ACHN (cell line): ENCODE data around the gene FYN.
A peak's percentile ranks its signal among the peaks of the same experiment; 100 is the strongest.
"Not testable (repeated sequence)": the region's sequence is repeated elsewhere in the genome, so short reads cannot be mapped to it uniquely, and the experiment has no call there.

Experiments used
- DNase-seq: peaks from one replicate; pipeline ENCODE4 v3.0.0-alpha.2; 2015
- in situ Hi-C: cut with HindIII; loops from 2 replicates; pipeline ENCODE4 v1.10.0; 2017; ENCODE audit warnings: low sequenced_read_pairs, low pct_ligation_motif_present, low pct_unique_long_range_greater_than_20kb

Gene FYN

GRCh38 chr6:111651185-111652034 is 221.8 kb downstream of the FYN start:
- in situ Hi-C loops = no loop called here
- no peak for DNase-seq

DNA sequence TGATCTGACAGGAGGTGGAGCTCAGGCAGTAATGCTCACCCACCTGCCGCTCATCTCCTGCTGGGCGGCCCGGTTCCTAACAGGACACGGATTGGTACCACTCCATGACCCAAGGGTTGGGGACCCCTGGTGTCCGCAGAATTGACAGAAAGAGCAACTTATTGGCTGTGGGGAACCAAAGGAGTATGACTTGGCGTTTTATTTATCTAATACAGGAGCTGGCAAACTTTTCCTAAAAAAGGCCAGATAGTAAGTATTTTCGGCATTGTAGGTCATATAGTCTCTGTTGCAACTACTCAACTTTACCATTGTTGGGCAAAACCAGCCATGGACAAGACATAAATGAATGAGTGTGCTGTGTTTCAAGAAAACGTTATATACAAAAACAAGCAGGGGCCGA is 223.2 kb downstream of the FYN start:
- in situ Hi-C loops = no loop called here
- DNase-seq = no peak

DNA sequence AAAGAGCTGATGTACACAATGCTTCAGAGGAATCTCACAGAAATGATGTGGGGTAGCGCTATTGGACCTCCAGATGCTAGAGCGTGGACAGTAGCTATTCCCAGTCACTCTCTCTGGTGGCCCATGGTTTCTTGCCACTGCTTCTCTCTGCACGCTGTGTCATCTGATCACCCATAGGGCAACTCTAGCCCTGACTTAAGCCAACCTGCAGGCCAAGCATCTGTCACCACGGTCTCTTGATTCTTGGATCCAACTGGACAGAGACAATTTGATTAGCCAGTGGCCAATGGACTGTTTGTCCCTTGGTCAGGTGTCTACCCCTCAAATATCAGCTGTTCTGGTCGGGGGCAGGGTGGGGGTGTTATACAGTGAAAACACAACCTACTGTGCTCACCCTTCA is 225.2 kb downstream of the FYN start:
- in situ Hi-C loops = no loop called here
- no peak for DNase-seq

- no peak for DNase-seq
- in situ Hi-C loops = no loop called here
Observed at GRCh38 chr6:111646942-111647341, 226.3 kb downstream of the FYN start.

GRCh38 chr6:111646034-111646433 is 227.2 kb downstream of the FYN start:
- in situ Hi-C loops = no loop called here

GRCh38 chr6:111644893-111645430 is 228.3 kb downstream of the FYN start:
- in situ Hi-C loops = no loop called here
- DNase-seq = no peak

More at GRCh38 chr6:111646034-111646433, 227.2 kb downstream of the FYN start:
- no peak for DNase-seq

DNA sequence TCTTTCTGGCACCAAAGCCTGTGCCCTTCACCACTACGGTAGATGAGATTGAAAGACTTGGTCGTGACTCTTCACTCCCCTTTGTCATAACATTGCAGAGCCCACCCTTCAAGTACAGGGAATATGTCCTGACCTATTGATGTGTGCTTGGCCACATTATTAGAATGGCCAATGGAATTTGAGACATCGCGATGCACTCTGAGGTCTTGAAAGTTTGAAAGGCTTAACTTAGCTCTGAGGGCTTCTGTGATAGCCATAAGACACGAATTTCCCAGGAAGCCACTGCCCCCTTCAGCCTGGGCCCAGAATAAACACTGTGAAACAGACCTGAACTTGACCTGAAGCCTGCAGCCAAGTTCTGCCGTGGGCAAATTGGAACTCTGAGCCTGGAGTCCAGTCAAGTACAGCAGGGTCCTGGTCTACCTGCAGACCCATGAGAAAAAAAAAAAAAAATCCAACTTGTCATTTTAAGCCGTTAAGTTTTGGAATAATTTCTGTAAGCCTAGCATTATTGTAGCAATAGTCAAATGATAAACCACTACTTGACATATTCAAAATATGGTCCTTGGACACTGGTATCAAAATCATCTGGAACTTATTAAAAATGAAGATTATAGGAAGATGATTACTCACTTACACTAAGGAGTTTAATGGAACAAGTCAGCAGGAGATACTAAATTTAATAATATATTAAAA is 230.6 kb downstream of the FYN start:
- in situ Hi-C loops = no loop called here
- DNase-seq = peak; percentile 74

- DNase-seq = no peak
- in situ Hi-C loops = no loop called here
Observed at GRCh38 chr6:111639266-111639665, 234.0 kb downstream of the FYN start.

- in situ Hi-C loops, DNase-seq: not testable (repeated sequence)
Observed at GRCh38 chr6:111634981-111635380, 238.3 kb downstream of the FYN start.

DNA sequence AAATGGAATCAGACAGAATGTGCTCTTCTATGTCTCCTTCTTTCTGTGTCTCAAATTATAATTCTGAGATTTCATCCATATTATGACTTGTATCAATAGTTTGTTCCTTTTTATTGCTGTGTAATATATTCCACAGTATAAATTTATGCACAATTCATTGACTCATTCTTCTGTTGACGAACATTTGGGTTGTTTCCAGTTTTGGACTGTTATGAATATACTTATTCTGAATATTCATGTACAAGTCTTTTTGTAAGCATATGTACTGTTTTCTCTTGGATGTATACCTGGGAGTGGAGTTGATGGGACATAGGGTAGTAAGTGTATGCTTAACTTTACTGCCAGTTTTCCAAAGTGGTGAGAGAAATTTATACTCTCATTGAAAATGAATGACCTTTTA is 239.4 kb downstream of the FYN start:
- in situ Hi-C loops = no loop called here
- DNase-seq = no peak

DNA sequence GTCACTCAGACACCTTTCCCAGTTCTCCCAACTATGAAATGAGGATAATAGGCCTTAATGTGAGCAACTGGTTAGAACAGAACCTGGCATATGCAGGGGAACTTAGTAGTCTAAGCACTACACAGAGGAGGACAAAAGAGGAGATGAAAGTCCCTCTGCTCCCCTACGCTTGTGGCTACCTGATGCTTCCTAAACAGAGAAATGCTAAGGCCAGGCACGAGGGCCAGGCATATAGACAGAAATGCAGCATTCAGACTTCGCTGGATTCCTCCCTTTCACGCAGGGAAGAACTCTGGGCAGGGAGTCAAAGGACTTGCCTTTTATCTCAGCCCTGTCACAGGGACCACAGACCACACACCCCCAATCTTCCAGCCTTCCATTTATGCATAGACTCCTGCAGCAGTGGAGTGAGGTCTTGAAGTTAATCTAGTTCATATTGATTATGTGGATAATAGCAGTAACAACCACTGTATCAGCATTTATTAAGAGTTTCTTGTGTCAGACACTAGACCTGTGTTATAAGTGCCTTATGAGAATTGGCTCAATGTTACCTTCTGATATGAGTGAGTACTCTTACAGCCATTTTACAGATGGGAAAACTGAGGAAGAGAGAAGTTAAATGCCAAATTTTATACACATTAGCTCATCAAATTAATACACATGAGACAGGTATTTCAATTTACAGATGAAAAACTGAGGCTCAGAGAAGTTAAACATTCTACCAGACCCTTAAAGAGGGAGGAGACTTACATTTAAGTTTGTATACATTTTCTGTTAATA is 240.6 kb downstream of the FYN start:
- in situ Hi-C loops = no loop called here
- no peak for DNase-seq

DNA sequence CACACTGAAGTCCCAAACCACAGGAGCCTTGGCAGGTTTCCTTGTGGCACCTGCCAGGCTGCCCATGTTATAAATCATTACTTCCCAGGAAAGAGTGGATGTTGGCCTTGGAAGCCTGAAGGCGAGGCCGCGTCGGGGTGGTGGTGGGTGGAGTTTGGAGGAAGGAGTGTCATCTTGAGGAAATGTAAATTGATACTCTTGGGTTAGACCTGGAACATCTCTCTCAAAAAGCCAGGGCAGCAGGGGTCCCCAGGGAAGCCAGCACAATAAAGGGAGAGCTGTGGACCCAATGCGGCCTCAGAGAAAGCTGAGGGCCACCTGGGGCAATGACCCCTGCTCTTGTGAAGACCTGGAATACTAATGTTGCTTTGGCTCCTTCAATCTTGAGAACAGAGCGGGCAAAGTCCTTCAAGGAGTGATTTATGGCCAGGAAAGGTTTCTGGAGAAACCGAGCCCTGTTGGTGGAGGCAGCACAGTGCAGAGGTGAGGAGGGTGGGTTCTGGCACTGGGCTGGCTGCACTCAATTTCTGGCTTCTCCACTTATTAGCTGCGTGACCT is 241.3 kb downstream of the FYN start:
- in situ Hi-C loops = no loop called here
- DNase-seq = no peak

- in situ Hi-C loops = no loop called here
Observed at GRCh38 chr6:111631018-111631417, 242.2 kb downstream of the FYN start.

DNA sequence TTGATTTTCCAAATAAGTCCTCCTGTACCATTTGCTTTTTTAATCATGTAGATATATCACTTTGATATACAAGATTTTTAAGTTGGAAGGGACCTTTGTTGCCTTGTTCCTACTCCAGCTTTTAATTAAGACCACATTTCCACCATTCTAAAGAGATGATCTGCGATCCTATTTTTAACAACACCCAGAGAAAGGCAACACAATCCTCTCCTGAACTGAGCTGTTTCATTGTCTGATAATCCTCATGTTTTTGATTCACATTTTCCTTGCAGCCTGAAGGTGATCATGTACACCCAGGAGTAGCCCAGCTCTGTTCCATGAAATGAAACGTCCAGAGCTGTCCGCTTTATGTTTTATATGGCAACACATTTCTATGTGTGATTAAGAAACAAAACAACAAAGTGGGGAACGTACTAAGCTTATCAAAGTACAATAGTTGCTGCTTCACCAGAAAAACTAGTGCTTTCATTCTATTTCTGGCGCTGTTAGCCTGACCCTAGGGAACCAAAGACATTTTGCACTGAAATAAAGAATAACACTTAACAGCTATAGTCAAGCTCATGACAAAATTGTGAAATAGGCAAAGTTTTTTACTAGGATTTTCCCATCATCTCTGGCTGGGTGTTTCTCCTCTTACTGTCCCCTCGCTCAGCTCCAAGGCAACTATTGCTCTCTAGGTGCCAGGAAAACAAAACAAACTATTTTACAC is 245.0 kb downstream of the FYN start:
- in situ Hi-C loops = no loop called here

More at GRCh38 chr6:111631018-111631417, 242.2 kb downstream of the FYN start:
- DNase-seq = no peak

GRCh38 chr6:111626441-111626840 is 246.8 kb downstream of the FYN start:
- no peak for DNase-seq
- in situ Hi-C loops = no loop called here

More for the DNA sequence above, 245.0 kb downstream of the FYN start:
- no peak for DNase-seq

- DNase-seq = no peak
- in situ Hi-C loops = no loop called here
Observed at GRCh38 chr6:111625461-111626391, 247.5 kb downstream of the FYN start.

DNA sequence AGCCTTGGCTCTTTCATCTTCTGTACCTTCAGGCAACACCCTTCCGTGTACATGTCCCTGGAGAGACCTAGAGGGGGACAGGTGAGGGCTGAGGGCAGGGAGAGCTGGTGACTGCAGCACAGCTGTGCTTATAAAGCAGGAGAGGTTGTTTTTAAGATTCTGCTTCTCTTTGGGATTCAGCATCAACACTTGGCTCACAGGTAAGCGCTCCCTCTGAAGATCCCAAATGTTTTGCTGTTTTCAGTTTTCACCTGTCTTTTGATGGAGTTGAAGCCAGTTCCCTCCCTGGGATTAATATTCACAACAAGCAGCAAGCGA is 248.2 kb downstream of the FYN start:
- no peak for DNase-seq
- in situ Hi-C loops = no loop called here
